HT-29 (cell line): ENCODE data around the gene TSKU. TPM values are rescaled to one million over a fixed set of nuclear protein-coding genes. Genes with fewer than 3 reads are reported as not detected.

Source experiments
- DNase-seq: peaks from one replicate; pipeline ENCODE4 v3.0.0-alpha.2; 2015; ENCODE audit warnings: low spot score
- total RNA-seq: library from RNA; depleted of rRNA; stranded (reverse); fragments of >200 nt; shearing (Covaris generic); gene quantifications from 2 replicates; pipeline ENCODE4 v1.2.3, GENCODE V29; 2014; rRNA removed

TSKU gene
- 107 and 118 TPM in 2 replicates for total RNA-seq

DNA sequence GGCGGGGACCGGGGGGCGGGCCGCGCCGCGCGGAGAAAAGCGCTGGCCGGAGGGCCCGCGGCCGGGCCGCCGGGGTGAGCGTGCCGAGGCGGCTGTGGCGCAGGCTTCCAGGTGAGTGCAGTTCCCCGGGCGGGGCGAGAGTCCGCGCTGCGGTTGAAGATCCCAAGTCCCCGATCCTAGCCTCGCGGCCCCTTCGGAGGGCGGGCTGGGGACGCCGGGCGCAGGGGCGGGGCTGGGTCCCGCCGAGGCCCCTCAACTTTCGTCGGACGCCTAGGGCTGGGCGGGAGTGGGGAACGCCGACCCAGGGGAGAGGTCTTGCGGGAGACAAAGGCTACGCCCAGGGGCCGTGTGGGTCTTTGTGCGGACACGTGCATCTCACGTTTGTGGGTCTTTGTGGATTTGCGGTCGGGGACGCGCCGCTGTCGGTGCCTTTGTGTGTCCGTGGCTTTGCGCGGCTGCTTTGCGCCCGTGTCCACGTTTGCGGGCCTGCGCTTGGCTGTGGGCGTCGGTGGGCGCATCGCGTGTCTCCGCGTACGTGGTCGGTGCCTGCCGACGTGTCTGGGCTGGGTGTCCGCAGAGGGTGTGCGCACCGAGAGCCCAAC, at the start of gene TSKU:
TSKU (plus strand) TSS at position 63 of the 602 bp plus-strand sequence. CDS start 12,261 bp downstream, outside the sequence.
- no peak for DNase-seq

DNA sequence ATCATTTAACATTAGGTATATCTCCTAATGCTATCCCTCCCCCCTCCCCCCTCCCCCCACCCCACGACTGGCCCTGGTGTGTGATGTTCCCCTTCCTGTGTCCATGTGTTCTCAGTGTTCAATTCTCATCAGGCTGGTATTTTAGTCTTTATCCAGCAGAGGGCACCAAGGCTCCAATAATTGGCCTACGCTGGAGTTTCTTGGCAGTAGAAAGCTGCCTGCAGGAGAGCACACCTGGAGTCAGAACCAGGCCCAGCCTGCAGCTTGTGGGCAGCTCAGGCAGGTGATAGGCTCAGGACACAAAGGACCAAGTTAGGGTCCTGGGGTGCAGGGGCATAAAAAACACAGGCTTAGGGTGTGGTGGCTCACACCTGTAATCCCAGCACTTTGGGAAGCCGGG, 49.2 kb upstream of the TSKU start:
- DNase-seq: peak; percentile 98

GRCh38 chr11:76734456-76735420, 48.4 kb upstream of the TSKU start:
- DNase-seq: no peak

- no peak for DNase-seq
Observed at GRCh38 chr11:76735841-76736240, 47.3 kb upstream of the TSKU start.

- DNase-seq: no peak
Observed at GRCh38 chr11:76736266-76736665, 46.9 kb upstream of the TSKU start.

DNA sequence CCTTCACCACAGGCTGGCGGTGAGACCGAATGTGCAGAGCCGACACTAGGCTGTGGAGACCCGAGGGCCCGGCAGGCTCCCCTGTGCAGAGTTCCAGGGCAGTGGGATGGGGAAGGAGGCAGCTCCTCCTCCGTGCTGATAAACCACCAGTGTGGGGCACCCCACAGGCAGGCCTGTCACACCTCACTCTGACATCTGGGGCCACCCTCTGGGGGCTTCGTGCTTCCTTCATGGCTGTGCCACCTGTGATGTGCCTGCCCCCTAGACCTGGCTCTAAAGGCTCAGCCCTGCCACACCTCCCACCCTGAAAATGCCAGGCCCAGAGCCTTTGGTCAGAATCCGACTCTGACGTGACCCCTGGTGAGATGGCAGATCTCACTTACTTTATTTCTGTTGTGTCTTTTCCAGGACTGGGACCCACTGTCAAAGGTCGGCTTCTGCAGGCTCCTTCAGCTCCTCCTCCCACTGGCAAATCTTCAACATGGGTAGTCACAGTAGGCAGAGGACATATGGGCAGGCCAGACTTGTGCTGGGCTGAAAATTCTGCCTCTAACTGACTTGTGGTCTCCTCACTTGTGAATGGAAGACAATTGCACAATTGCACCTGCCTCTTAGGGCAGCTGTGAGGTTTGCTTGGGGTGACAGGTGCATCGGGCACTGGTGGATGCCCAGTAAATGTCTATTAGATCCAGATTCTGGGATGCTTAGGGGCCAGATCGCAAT, 46.2 kb upstream of the TSKU start:
- DNase-seq: no peak

DNA sequence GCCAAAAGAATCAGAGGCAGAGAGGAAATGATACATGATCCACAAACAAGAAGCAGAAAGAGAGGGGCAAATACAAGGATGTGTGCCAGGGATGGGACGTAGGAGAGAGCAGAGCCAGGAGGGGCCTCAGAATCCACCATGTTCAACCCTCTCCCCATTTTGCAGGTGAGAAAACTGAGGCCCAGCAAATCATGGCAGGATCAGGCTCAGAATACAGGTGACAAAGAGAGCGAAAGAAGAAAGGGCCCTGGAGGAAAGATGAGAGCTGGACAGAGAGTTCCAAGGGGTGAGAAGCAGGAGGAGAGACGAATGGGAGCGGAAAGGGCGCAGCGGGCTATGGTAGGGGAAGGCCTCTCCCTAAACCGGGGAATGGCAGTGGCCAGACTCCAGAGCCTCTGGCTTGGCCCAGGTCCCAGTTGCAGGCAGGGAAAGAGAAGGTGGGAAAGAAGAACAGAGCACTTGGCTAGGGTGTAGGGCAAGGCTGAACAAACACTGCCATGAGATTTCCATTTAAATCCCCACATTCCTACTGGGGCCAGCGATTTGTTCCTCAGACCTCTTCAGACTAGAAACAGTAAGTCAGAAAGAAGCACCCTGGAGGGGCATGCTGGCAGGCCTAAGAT, 44.4 kb upstream of the TSKU start:
- no peak for DNase-seq

DNA sequence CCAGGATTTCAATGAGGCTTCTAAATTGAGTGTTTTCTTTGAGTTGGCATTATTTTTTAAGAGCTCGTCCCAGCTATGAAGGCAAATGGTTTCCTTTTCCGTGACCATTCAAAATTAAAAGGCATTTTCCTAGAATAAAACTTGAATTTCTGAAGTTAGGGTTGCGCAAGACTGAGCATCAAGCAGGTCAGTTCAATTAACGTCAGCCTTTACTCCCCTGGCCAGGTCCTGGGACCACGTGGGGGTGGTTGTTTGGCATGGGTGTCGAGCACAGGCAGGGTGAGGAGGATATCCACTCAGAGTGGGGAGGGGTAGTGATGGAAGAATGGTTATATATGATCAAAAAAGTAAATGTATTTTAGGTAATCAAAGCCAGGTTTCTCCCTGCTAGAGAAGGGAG, 43.4 kb upstream of the TSKU start:
- no peak for DNase-seq

- no peak for DNase-seq
Observed at GRCh38 chr11:76740772-76741171, 42.4 kb upstream of the TSKU start.

DNA sequence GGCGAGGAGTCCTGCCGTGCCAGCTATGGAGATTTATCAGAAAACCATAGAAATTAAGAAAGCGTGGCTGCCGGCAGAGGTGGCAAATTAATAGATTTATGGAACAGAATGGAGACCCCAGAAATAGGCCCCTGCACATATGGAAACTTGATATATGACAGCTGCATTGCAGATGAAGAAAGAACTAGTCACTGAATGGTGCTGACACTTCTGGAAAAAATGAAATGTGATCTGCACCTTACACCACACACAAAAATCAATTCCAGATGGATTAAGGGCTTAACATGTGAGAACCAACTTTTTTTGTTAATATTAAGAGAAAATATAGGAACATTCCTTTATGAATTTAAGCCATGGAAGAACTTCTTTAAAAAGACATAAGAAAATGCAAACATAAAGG, 40.3 kb upstream of the TSKU start:
- no peak for DNase-seq

DNA sequence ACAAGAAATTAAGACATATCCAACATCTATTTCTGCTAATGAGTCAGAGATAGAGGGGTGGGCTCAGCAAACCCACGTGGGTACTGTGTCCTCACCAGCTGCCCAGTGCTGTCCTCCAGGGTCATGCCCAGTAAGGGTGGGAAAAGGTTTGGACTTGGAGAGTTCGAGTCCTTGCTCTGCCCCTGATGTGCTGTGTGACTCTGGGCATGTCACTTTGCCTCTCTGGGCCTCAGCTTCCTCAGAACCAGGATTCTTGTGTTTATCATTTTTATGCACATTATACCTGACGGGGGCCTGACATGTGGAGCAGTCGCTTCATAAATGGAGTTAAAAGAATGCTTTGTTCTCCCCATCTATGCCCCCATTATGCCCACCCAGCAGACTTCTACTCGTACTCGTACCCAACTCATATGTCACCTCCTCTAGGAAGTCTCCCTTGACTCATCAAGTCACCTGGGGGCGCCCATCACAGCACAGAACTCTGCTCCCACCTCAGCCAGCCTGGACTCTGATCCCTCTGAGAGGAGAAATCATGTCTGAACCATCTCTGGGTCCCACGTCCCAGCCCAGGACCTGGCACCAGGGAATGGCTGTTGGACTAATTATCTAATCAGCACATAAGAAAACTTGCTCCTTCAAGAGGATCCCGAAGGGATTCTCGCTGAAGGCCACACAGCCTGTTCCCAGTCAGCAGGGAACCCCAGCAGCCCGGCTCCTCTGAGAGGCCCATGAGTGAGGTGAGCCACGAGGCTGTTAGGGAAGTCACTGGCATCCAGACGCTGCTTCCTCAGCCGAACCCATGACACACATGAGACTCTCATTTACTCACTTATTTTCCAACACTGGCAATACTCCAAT, 38.7 kb upstream of the TSKU start:
- DNase-seq: no peak

DNA sequence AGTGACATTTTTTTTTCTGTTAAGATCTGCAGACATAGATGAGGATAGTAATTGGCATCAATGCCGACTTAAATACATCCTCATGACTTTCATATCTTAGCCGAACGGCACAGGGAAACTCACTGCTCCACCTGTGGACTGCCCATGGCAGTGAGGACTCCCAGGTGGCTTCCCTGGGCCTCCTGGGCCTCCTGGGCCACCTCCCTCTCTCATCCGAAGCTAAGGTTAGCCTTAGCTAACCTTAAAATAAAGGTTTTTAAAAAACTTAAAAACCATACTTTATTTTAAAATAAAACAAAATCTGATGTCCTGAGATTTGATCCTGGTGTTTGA, 38.1 kb upstream of the TSKU start:
- DNase-seq: peak; percentile 33

GRCh38 chr11:76745561-76746207, 37.5 kb upstream of the TSKU start:
- peak; percentile 74 for DNase-seq

GRCh38 chr11:76747153-76747914, 35.8 kb upstream of the TSKU start:
- DNase-seq: no peak

DNA sequence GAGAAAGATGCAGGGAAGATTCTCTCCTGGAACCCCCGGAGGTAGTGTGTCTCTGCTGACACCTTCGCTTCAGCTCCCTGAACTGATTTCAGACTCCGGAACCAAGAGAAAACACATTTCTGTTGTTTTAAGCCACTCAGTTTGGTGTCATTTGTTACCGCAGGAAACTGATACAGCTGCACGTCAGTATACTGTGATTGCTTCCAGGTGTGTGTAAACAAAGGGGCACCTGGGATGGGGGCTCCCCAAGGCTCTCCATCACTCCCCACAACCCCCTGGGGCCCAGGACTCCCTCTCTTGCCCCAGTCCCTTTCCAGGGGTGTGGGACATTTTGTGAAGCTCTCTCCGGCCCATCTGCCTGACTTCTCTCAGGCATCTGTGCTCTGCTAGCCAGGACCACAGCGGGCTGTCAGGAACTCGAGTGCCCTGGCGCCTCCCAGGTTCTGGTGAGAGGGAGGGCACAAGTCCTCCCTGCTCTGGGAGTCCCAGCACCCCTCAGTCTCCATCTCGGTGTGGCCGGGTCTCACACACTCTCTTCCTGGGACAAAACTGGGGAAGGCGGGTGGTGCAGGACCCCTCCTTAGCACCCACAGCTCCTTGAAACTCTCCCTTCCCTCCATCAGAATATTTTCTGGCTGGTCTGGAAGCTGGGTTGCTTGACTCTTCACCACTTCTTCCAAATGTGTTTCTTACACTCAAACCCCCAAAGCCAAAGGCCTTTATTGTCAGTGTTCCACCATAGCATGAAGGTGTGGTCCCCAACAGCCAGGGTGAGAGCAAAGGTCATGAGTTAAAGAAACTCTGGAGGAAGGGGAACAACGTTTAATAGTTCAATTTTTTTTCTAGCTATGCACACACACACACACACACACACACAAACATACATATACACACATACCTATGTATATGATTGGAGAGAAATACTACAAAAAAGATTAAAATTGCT, 35.0 kb upstream of the TSKU start:
- DNase-seq: no peak

DNA sequence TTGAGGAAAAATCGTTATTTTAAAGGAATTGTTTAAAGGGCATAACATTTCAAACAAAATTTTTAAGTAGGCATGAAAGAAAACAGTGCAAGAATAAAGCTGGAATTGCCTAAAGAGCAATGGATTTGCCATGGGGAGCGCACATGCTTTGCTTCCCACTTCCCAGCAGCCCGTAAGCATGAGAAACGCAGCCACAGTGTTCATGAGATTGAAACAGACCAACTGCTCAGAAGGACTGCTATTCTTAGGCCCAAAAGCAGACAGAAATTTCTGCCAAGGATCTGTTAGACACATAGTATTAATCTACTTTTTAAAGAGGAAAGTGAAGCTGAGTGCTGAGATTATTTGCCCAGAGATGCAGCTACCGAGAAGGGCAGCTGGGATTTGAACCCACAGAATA, 34.2 kb upstream of the TSKU start:
- DNase-seq: no peak

DNA sequence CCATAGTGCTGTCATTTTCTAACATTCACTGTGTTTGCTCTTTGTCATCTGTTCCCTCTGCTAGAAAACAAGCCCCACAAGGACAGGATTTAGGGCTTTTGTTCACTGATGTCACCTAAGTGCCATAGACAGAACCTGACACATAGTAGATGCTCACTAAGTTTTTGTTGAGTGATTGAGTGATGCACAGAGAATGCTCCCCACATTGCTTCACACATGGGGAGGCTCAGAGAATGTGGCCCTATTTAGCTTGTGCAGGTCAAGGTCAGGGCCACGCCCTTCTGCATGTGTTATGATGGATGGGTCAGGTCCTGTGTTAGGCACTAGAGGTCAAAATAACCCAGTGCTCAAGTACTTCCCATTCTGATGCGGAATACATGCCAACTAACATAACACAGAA, 33.1 kb upstream of the TSKU start:
- DNase-seq: no peak

- no peak for DNase-seq
Observed at GRCh38 chr11:76750746-76751145, 32.4 kb upstream of the TSKU start.
